NCI-H146 treated with DMSO at 0.1 percent for 48 hours (cell line): Measurements from ENCODE around the gene NAPSA.
"Not testable (repeated sequence)": the region's sequence is repeated elsewhere in the genome, so short reads cannot be mapped to it uniquely, and the experiment has no call there.

Source experiments
- DNase-seq: peaks from one replicate; lab custom pipeline; 2025; ENCODE audit not compliant: unreplicated experiment; lab: John Stamatoyannopoulos, UW

The NAPSA gene

GRCh38 chr19:50361290-50362029, 4.0 kb downstream of the NAPSA start:
- no peak for DNase-seq

DNA sequence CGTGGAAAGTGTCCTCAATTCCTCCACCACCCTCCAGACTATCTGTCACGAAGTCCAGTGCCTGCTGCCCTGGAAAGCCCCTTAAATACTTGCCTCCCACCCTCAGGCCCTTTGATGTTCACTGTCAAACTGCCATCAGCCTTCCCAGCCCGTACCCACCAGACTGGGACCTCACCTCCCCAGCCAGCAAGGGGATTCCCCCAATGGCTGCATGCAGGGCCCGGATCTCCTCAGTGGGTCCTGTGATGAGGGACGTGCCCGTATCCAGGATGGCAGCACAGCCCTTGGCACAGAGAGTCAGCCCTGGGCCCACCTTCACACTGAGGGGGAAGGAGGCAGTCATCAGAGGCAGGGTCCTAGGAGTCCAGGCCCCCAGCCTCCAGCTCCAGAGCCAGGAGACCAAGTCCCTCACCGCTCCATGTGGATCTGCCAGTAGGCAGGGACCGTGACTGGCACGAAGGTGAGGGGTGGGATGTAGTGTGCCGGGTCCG, 6.1 kb downstream of the NAPSA start:
- DNase-seq = no peak

GRCh38 chr19:50358483-50359327, 6.7 kb downstream of the NAPSA start:
- DNase-seq = no peak

DNA sequence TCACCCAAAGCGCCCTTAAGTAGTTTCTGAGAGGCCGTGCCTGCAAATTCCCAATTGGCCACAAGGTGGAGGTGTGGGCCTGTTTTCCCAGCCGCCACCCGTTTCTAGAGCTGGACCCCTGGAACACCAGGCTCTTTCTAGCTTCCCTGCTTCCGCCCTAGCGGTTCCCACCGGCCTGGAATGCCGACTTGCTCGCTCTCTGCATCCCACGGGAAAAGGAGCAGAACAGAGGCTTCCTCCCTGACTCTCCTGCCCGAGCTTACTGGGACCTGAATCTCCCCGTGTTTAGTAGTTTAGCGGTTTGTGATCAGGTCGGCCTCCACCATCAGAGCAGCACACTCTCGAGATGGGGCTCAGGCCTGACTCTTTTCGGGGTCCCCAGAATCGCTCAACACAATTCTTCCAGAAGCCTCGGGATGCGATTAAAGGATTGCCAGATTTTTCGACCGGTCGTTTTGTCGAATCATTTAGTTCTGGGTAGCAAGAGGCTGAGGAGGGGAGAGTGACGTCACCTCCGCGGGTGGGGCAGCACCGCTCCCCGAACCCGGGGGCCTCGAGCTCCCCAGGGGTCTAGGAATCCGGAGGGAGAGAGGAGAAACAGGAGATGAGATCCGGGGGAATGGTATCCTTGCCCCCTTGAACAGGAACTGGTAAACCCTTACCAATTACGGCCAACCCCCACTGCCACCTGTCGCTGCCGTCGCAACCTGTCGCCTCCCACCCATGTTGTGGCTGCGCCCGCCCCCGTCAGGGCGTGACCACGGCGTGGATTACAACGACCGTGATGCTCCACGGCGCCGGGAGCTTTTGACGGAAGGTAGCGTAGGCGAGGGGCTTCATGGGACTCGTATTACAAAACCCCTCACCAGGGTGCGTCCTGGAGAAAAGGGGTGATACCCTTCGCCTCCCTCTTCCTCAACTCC, 8.0 kb downstream of the NAPSA start:
- peak; percentile 64 for DNase-seq

GRCh38 chr19:50356691-50357177, 8.7 kb downstream of the NAPSA start:
- DNase-seq = no peak

- not testable (repeated sequence) for DNase-seq
Measured at GRCh38 chr19:50353487-50353880, 12.0 kb downstream of the NAPSA start.

DNA sequence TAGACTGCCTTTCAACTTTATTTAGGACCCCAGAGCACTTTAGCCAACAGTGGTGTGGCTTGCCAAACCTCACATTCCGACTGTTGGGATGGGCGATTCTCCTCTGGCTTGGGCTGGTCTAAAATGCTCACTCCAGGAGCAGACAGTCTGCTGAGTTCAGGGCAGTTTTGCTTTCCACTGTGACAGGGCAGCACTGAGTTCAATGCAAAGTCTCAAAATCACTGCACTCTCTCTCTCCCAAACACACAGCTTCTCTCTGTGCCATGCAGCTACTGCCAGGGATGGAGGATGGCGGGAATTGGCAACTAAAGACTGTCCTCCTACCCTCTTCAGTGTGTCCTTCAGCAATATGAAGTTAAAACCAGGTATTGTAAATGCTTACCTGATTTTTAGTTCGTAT, 13.2 kb downstream of the NAPSA start:
- DNase-seq = no peak

- no peak for DNase-seq
Measured at GRCh38 chr19:50349277-50350057, 16.0 kb downstream of the NAPSA start.

DNA sequence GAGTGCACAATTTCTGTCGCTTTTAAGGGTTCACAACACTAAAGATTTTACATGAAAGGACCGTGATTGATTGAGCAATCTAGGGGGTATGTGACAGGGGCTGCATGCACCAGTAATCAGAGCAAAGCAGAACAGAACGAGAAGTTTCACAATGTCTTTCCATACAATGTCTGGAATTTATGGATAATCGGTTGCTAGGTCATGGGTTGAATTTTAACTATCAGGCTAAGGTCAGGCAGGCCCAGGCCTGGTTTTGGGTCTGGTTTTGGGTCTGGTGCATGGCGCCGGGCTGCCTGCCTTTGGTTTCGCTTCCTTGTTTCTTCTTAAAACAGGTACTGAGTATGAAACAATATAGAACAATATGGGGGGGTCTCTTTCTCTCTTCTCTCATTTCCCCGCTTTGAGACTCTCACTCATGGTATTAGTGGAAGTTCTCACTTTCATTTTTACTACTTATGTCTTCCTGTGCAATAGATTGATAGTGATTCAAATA, 18.3 kb downstream of the NAPSA start:
- DNase-seq = not testable (repeated sequence)

GRCh38 chr19:50344661-50345318, 20.6 kb downstream of the NAPSA start:
- DNase-seq = no peak

- DNase-seq = no peak
Measured at GRCh38 chr19:50341091-50341564, 24.3 kb downstream of the NAPSA start.

GRCh38 chr19:50340331-50340730, 25.1 kb downstream of the NAPSA start:
- DNase-seq = no peak

GRCh38 chr19:50337031-50337430, 28.4 kb downstream of the NAPSA start:
- DNase-seq = not testable (repeated sequence)

DNA sequence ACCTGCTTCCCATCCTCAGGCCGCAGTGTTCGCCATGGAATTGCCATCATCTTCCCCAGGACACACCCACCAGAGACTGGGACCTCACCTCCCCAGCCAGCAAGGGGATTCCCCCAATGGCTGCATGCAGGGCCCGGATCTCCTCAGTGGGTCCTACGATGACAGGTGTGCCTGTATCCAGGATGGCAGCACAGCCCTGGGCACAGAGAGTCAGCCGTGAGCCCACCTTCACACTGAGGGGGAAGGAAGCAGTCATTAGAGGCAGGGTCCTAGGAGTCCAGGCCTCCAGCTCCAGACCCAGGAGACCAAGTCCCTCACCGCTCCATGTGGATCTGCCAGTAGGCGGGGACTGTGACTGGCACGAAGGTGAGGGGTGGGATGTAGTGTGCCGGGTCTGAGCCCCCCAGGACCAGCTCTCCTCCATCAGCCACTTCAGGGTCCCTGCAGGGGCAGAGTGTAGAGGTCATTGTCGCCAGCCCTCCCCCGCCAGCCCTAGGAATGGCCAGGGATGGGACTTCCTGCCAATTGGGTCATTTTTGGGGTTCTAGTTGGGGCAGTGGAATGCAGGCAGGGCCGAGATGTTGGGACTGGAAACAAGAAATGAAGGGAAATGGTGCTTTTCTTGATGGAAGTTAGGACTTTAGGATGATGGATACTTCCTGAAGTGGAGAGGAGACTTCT, 30.6 kb downstream of the NAPSA start:
- DNase-seq = no peak

GRCh38 chr19:50333737-50334617, 31.5 kb downstream of the NAPSA start:
- DNase-seq = peak; percentile 56

DNA sequence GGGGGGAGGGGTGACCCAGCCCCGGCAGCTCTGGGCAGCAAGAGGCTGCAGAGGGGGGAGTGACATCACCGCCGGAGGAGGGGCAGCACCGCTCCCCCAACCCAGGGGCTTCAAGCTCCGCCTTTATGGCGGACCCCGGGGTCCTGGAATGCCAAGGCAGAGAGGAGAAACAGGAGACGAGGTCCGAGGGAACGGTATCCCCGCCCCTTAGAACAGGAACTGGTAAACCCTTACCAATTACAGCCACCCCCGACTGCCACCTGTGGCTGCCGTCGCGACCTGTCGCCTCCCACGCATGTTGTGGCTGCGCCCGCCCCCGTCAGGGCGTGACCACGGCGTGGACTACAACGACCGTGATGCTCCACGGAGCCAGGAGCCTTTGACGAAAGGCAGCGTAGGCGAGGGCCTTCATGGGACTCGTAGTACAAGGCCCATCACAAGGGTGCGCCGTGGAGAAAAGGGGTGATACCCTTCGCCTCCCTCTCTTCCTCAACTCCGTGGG, 32.2 kb downstream of the NAPSA start:
- peak; percentile 86 for DNase-seq

- no peak for DNase-seq
Measured at GRCh38 chr19:50332244-50333038, 33.0 kb downstream of the NAPSA start.
